Measurements from ENCODE around the gene PARP16. TPM values are rescaled to one million over a fixed set of nuclear protein-coding genes. Genes with fewer than 3 reads are reported as not detected.

PARP16 gene
- total RNA-seq, 1 experiment from 2014 or later, result 4.7 TPM

- Mint-ChIP-seq H3K4me3 (no peak overlapping the region), H3K9me3 (no peaks in the 10 kb centered on the region), H3K27ac (no peak overlapping the region), H3K36me3 (no peaks in the 10 kb centered on the region), H3K4me1 (no peaks in the 10 kb centered on the region; the same call in 1 of the 2 replicates), H3K27me3 (ENCODE audit: low read depth) (no peaks in the 10 kb centered on the region)
- TF ChIP-seq, protein P1, sequence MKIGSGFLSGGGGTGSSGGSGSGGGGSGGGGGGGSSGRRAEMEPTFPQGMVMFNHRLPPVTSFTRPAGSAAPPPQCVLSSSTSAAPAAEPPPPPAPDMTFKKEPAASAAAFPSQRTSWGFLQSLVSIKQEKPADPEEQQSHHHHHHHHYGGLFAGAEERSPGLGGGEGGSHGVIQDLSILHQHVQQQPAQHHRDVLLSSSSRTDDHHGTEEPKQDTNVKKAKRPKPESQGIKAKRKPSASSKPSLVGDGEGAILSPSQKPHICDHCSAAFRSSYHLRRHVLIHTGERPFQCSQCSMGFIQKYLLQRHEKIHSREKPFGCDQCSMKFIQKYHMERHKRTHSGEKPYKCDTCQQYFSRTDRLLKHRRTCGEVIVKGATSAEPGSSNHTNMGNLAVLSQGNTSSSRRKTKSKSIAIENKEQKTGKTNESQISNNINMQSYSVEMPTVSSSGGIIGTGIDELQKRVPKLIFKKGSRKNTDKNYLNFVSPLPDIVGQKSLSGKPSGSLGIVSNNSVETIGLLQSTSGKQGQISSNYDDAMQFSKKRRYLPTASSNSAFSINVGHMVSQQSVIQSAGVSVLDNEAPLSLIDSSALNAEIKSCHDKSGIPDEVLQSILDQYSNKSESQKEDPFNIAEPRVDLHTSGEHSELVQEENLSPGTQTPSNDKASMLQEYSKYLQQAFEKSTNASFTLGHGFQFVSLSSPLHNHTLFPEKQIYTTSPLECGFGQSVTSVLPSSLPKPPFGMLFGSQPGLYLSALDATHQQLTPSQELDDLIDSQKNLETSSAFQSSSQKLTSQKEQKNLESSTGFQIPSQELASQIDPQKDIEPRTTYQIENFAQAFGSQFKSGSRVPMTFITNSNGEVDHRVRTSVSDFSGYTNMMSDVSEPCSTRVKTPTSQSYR (CRISPR knock-in tag; IDR thresholded peaks at IDR 0.05), result no peak
- no peak for TF ChIP-seq ZNF138 (CRISPR knock-in tag; conservative IDR thresholded peaks at IDR 0.05)
- TF ChIP-seq JUN (CRISPR knock-in tag; IDR thresholded peaks at IDR 0.05), result no peak
- TF ChIP-seq MAX (CRISPR knock-in tag; IDR thresholded peaks at IDR 0.05), result no peak
- no peak for TF ChIP-seq ZNF416 (CRISPR knock-in tag; IDR thresholded peaks at IDR 0.05)
- no peak for TF ChIP-seq CTCF (IDR thresholded peaks at IDR 0.05)
- TF ChIP-seq, protein P2, sequence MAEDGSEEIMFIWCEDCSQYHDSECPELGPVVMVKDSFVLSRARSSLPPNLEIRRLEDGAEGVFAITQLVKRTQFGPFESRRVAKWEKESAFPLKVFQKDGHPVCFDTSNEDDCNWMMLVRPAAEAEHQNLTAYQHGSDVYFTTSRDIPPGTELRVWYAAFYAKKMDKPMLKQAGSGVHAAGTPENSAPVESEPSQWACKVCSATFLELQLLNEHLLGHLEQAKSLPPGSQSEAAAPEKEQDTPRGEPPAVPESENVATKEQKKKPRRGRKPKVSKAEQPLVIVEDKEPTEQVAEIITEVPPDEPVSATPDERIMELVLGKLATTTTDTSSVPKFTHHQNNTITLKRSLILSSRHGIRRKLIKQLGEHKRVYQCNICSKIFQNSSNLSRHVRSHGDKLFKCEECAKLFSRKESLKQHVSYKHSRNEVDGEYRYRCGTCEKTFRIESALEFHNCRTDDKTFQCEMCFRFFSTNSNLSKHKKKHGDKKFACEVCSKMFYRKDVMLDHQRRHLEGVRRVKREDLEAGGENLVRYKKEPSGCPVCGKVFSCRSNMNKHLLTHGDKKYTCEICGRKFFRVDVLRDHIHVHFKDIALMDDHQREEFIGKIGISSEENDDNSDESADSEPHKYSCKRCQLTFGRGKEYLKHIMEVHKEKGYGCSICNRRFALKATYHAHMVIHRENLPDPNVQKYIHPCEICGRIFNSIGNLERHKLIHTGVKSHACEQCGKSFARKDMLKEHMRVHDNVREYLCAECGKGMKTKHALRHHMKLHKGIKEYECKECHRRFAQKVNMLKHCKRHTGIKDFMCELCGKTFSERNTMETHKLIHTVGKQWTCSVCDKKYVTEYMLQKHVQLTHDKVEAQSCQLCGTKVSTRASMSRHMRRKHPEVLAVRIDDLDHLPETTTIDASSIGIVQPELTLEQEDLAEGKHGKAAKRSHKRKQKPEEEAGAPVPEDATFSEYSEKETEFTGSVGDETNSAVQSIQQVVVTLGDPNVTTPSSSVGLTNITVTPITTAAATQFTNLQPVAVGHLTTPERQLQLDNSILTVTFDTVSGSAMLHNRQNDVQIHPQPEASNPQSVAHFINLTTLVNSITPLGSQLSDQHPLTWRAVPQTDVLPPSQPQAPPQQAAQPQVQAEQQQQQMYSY (CRISPR knock-in tag; IDR thresholded peaks at IDR 0.05), result no peak
- no peak for TF ChIP-seq FOXK1 (CRISPR knock-in tag; IDR thresholded peaks at IDR 0.05)
- no peak for TF ChIP-seq ZBTB43 (CRISPR knock-in tag; IDR thresholded peaks at IDR 0.05)
- TF ChIP-seq NR2C2 (CRISPR knock-in tag; IDR thresholded peaks at IDR 0.05), result no peak
- no peak for TF ChIP-seq AR (CRISPR knock-in tag; IDR thresholded peaks at IDR 0.05)
- no peak for TF ChIP-seq NR1H2 (CRISPR knock-in tag; IDR thresholded peaks at IDR 0.05)
- DNase-seq (ENCODE audit: low spot score) (no peak), ATAC-seq (no peak)
- CTCF ChIA-PET, result interaction anchor here (0.6 to 3.3 kb wide), 26 partner anchors 10 to 296 kb away, joined by 3 to 33 read pairs (median 4); partner anchors contain the start of genes CLPX and PARP16
- POLR2A ChIA-PET, result interaction anchor here (0.7 kb wide), 1 partner anchor 10 kb away, joined by 4 read pairs; no protein-coding TSS in a partner anchor
These were observed 75.2 kb downstream of the PARP16 start for GRCh38 chr15:65211482-65211982.
